Neutrophil (primary cell): ENCODE data around the gene BRS3.

Experiments used
- H3K27ac ChIP-seq: fragments of 200-600 bp; sonication (generic); 2 replicates; pipeline ENCODE4 v1.5.1; 2016; ENCODE audit warnings: mild to moderate bottlenecking, moderate library complexity
- H3K27me3 ChIP-seq: fragments of 200-600 bp; sonication (generic); 2 replicates; pipeline ENCODE4 v1.6.0; 2016; ENCODE audit warnings: mild to moderate bottlenecking
- H3K36me3 ChIP-seq: fragments of 200-600 bp; sonication (generic); 2 replicates; pipeline ENCODE4 v1.5.1; 2017
- H3K4me1 ChIP-seq, 2 experiments: fragments of 200-600 bp in 1 of 2; sonication (generic) in 1 of 2; 1 replicate in 1 of 2; 2 replicates in 1 of 2; pipeline versions ENCODE4 v1.5.1 to v1.6.1; 2013 to 2016; ENCODE audit warnings: low read depth in 1 of 2, low read length in 1 of 2, mild to moderate bottlenecking in 1 of 2, moderate library complexity in 1 of 2; ENCODE audit not compliant: control insufficient read depth in 1 of 2, insufficient read depth in 1 of 2
- H3K4me3 ChIP-seq, 2 experiments: fragments of 200-600 bp in 1 of 2; sonication (generic) in 1 of 2; 1 replicate in 1 of 2; 2 replicates in 1 of 2; pipeline ENCODE4 v1.5.1; 2013 to 2016; ENCODE audit warnings: low read depth in 1 of 2, low read length in 1 of 2, mild to moderate bottlenecking in 1 of 2, moderate library complexity in 1 of 2
- H3K9me3 ChIP-seq: fragments of 200-600 bp; sonication (generic); 2 replicates; pipeline ENCODE4 v1.5.1; 2016
- TF ChIP-seq, protein P1 (sequence below): fragments of 200-600 bp; sonication (generic); IDR thresholded peaks from 2 replicates; pipeline ENCODE4 v1.5.1; 2016; ENCODE audit warnings: antibody characterized with exemption

Gene BRS3

DNA sequence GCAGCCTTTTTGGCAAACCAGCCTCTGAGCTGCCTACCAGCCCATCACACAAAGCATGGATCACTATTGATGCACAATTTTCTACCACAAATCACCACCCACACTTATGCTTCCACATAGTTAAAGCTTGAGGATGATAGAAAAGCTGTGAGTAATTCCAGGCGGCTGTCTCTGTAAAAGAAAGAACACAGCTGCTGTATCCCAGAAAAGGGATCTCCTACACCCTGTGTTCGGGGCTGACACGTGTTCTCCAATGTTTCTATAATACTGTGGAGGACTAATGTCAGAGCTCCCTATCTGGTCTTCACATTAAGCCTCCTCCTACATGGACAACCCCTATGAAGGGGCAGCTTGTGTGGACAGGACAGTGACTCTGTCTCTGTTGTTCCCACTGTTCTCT lies 12.5 kb upstream of the BRS3 start:
- TF ChIP-seq, protein P1, sequence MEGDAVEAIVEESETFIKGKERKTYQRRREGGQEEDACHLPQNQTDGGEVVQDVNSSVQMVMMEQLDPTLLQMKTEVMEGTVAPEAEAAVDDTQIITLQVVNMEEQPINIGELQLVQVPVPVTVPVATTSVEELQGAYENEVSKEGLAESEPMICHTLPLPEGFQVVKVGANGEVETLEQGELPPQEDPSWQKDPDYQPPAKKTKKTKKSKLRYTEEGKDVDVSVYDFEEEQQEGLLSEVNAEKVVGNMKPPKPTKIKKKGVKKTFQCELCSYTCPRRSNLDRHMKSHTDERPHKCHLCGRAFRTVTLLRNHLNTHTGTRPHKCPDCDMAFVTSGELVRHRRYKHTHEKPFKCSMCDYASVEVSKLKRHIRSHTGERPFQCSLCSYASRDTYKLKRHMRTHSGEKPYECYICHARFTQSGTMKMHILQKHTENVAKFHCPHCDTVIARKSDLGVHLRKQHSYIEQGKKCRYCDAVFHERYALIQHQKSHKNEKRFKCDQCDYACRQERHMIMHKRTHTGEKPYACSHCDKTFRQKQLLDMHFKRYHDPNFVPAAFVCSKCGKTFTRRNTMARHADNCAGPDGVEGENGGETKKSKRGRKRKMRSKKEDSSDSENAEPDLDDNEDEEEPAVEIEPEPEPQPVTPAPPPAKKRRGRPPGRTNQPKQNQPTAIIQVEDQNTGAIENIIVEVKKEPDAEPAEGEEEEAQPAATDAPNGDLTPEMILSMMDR: no peak
- no peaks in the 10 kb centered on the region for H3K36me3 ChIP-seq
- no peak overlapping the region for H3K27ac ChIP-seq
- no peaks in the 10 kb centered on the region for H3K27me3 ChIP-seq
- H3K4me3 ChIP-seq: no peak overlapping the region
- no peaks in the 10 kb centered on the region for H3K9me3 ChIP-seq
- no peaks in the 10 kb centered on the region for H3K4me1 ChIP-seq

DNA sequence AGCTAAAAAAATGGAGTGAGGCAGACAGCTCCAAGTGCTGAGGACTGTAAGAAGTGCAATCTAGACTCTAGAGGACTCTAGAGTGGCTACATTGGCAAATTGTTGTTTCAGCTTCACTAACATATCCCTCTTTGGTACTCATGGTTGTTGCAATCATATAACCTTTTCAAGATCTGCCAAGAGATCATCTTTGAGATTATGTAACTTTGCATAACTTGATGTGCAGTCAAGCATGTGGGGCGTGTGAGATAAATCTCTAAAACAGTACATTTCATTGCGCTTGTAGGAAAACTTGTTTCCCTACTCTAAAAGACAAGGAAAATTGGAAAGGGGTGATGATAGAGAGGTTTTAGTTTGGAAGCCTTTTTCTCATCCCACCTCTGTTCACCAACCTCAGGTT lies 11.2 kb upstream of the BRS3 start:
- Histone ChIP-seq H3K27me3 (no peaks in the 10 kb centered on the region), H3K27ac (no peak overlapping the region), H3K4me3 (no peak overlapping the region), H3K36me3 (no peaks in the 10 kb centered on the region), H3K4me1 (no peaks in the 10 kb centered on the region), H3K9me3 (no peaks in the 10 kb centered on the region)
- TF ChIP-seq, protein P1: no peak

DNA sequence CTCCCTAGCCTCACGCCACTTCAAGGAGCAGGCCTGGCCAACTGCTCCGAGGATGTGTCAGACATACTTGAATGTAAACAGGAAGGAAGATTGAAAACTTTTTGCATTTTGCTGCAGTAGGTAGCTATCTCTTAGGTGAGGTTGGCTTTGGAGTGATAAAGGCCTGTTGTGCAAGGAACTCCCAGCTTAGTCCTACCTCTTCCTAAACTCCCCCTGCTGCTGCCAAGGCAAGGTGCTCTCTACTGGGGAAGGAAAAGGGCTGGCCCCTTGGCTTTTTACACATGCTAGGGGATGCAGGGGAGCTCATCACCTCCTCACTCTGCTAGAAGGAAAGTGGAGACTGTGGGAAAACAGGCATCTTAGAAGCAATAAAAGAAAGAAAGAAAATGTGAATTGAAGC lies 10.7 kb upstream of the BRS3 start:
- no peaks in the 10 kb centered on the region for H3K9me3 ChIP-seq
- TF ChIP-seq, protein P1: no peak
- no peaks in the 10 kb centered on the region for H3K36me3 ChIP-seq
- no peaks in the 10 kb centered on the region for H3K4me1 ChIP-seq
- H3K4me3 ChIP-seq: no peak overlapping the region
- H3K27me3 ChIP-seq: no peaks in the 10 kb centered on the region
- H3K27ac ChIP-seq: no peak overlapping the region

DNA sequence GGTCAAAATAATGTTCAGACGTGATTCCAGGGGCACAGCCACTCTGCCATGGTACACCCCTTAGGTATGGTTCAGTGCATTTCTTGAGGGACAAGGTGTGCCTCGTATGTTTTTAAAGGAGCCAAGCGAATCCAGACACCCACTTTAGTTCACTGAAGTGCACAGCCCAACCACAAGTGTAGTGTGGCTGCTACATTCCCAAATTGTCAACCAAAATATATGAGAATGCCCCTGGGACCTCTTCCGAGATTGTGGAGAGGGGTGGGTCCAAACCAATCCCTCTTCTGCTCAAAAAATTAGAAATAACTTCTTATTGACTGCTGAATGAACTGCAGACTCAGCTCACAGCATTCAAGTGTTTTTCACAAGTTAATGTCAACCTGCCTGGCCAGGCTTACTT lies 7.4 kb upstream of the BRS3 start:
- Histone ChIP-seq H3K9me3 (no peaks in the 10 kb centered on the region), H3K4me1 (no peaks in the 10 kb centered on the region), H3K27ac (no peak overlapping the region), H3K36me3 (no peaks in the 10 kb centered on the region), H3K4me3 (no peak overlapping the region), H3K27me3 (no peaks in the 10 kb centered on the region)
- TF ChIP-seq, protein P1: no peak

DNA sequence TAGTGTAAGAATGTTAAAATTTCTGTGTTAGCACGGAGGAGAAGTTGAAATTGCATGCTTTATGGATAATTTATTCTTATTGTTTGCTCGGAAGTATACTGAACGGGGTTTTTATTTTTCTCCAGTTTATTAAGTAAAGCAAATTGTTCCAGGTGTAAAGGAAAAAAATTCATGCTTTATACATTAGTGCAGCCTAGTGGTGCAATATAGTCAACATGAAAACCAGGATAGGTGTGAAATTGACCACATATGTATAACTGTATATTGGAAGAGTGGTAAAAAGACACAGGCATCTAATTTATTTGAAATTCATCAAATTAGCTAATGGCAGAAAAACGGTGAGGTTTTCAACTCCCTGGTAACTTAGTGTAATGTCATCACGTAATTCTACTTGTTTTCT lies 959 bp downstream of the BRS3 start:
- no peak overlapping the region for H3K4me3 ChIP-seq
- H3K9me3 ChIP-seq: no peaks in the 10 kb centered on the region
- no peaks in the 10 kb centered on the region for H3K27me3 ChIP-seq
- no peak overlapping the region for H3K27ac ChIP-seq
- no peaks in the 10 kb centered on the region for H3K4me1 ChIP-seq
- TF ChIP-seq, protein P1: no peak
- no peaks in the 10 kb centered on the region for H3K36me3 ChIP-seq

DNA sequence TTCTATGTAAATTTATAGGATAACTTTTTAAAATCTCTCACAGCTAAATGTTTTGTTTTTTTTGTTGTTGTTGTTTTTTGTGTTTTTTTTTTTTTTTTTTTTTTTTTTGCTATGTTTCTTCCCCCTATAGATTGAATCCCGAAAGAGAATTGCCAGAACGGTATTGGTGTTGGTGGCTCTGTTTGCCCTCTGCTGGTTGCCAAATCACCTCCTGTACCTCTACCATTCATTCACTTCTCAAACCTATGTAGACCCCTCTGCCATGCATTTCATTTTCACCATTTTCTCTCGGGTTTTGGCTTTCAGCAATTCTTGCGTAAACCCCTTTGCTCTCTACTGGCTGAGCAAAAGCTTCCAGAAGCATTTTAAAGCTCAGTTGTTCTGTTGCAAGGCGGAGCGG lies 4.1 kb downstream of the BRS3 start:
- TF ChIP-seq, protein P1: no peak
- H3K27me3 ChIP-seq: no peaks in the 10 kb centered on the region
- no peaks in the 10 kb centered on the region for H3K36me3 ChIP-seq
- no peaks in the 10 kb centered on the region for H3K9me3 ChIP-seq
- no peak overlapping the region for H3K4me3 ChIP-seq
- peaks cover 12 to 18% of the 10 kb centered on the region in 2 experiments for H3K4me1 ChIP-seq
- H3K27ac ChIP-seq: no peak overlapping the region
